Effector memory CD8-positive, alpha-beta T cell (primary cell): ENCODE data around the gene MUC5B.

Source experiments
- ATAC-seq: fragments of 150-1000 bp; cut with Tn5 transposase; replicated peaks from 2 replicates; pipeline ENCODE4 v1.10.0; 2021; ENCODE audit warnings: mild to moderate bottlenecking, moderate library complexity
- DNase-seq, 3 experiments: peaks; one replicate each; pipeline ENCODE4 v3.0.0; 2021
- H3K27ac Mint-ChIP-seq, 2 donors: one replicate each; pipeline ENCODE4 v1.8.0; 2022; ENCODE audit warnings: mild to moderate bottlenecking in 2 of 2, mixed read lengths in 2 of 2, moderate library complexity in 2 of 2
- H3K27me3 Mint-ChIP-seq, 2 donors: one replicate each; pipeline ENCODE4 v1.8.0; 2022; ENCODE audit warnings: mixed read lengths in 2 of 2
- H3K36me3 Mint-ChIP-seq: one replicate; pipeline ENCODE4 v1.8.0; 2022; ENCODE audit warnings: mild to moderate bottlenecking, moderate library complexity, mixed read lengths; ENCODE audit not compliant: insufficient read depth
- H3K4me1 Mint-ChIP-seq, 2 donors: one replicate each; pipeline ENCODE4 v1.8.0; 2022; ENCODE audit warnings: low read depth in 2 of 2, mixed read lengths in 2 of 2
- H3K4me3 Mint-ChIP-seq, 2 donors: one replicate each; pipeline ENCODE4 v1.8.0; 2022; ENCODE audit warnings: mild to moderate bottlenecking in 2 of 2, mixed read lengths in 2 of 2, moderate library complexity in 2 of 2
- H3K9me3 Mint-ChIP-seq, 2 donors: one replicate each; pipeline ENCODE4 v1.8.0; 2022; ENCODE audit warnings: mixed read lengths in 2 of 2

The MUC5B gene

GRCh38 chr11:1298695-1299492, 76.0 kb downstream of the MUC5B start:
- Mint-ChIP-seq H3K36me3 (peaks cover 12% of the 10 kb centered on the region), H3K27me3 (no peaks in the 10 kb centered on the region), H3K9me3 (no peaks in the 10 kb centered on the region), H3K4me3 (peak overlapping the region in 1 of 2 donors; percentile 12), H3K4me1 (peaks cover 14 to 35% of the 10 kb centered on the region in 2 donors), H3K27ac (no peak overlapping the region)
- no peak for DNase-seq
- no peak for ATAC-seq

GRCh38 chr11:1299621-1300020, 76.8 kb downstream of the MUC5B start:
- H3K9me3 Mint-ChIP-seq, result no peaks in the 10 kb centered on the region
- no peaks in the 10 kb centered on the region for H3K27me3 Mint-ChIP-seq
- ATAC-seq, result no peak
- peaks cover 14 to 36% of the 10 kb centered on the region in 2 donors for H3K4me1 Mint-ChIP-seq
- H3K4me3 Mint-ChIP-seq, result no peak overlapping the region
- no peak overlapping the region for H3K27ac Mint-ChIP-seq
- peaks cover 12% of the 10 kb centered on the region for H3K36me3 Mint-ChIP-seq
- DNase-seq, result no peak

- ATAC-seq (no peak), DNase-seq (no peak)
- Mint-ChIP-seq H3K27ac (no peak overlapping the region), H3K4me3 (no peak overlapping the region), H3K27me3 (no peaks in the 10 kb centered on the region), H3K4me1 (peaks cover 18 to 40% of the 10 kb centered on the region in 2 donors), H3K36me3 (peaks cover 8% of the 10 kb centered on the region), H3K9me3 (no peaks in the 10 kb centered on the region)
Measured at GRCh38 chr11:1300121-1300520, 77.3 kb downstream of the MUC5B start.

- H3K27me3 Mint-ChIP-seq, result no peaks in the 10 kb centered on the region
- ATAC-seq (no peak), DNase-seq (no peak)
- no peak overlapping the region for H3K27ac Mint-ChIP-seq
- no peaks in the 10 kb centered on the region for H3K9me3 Mint-ChIP-seq
- H3K4me1 Mint-ChIP-seq, result peaks cover 20 to 40% of the 10 kb centered on the region in 2 donors
- no peak overlapping the region for H3K4me3 Mint-ChIP-seq
- H3K36me3 Mint-ChIP-seq, result peaks cover 8% of the 10 kb centered on the region
Measured at GRCh38 chr11:1300569-1301187, 77.8 kb downstream of the MUC5B start.

GRCh38 chr11:1301220-1302000, 78.5 kb downstream of the MUC5B start:
- ATAC-seq (no peak), DNase-seq (no peak)
- Mint-ChIP-seq H3K4me1 (peaks cover 20 to 45% of the 10 kb centered on the region in 2 donors), H3K27ac (peak overlapping the region in 1 of 2 donors; percentile 32), H3K27me3 (no peaks in the 10 kb centered on the region), H3K9me3 (no peaks in the 10 kb centered on the region), H3K4me3 (no peak overlapping the region), H3K36me3 (peaks cover 4% of the 10 kb centered on the region)

- peaks cover 23 to 51% of the 10 kb centered on the region in 2 donors for H3K4me1 Mint-ChIP-seq
- no peak for ATAC-seq
Measured at GRCh38 chr11:1302041-1302460, 79.2 kb downstream of the MUC5B start.

GRCh38 chr11:1302461-1303125, 79.7 kb downstream of the MUC5B start:
- peaks cover 29 to 56% of the 10 kb centered on the region in 2 donors for H3K4me1 Mint-ChIP-seq
- H3K27me3 Mint-ChIP-seq, result no peaks in the 10 kb centered on the region

More at GRCh38 chr11:1302041-1302460, 79.2 kb downstream of the MUC5B start:
- DNase-seq, result no peak
- H3K9me3 Mint-ChIP-seq, result no peaks in the 10 kb centered on the region
- H3K27ac Mint-ChIP-seq, result peak overlapping the region in 1 of 2 donors; percentile 61
- peaks cover 8% of the 10 kb centered on the region for H3K36me3 Mint-ChIP-seq
- no peak overlapping the region for H3K4me3 Mint-ChIP-seq
- no peaks in the 10 kb centered on the region for H3K27me3 Mint-ChIP-seq

GRCh38 chr11:1303126-1303821, 80.4 kb downstream of the MUC5B start:
- ATAC-seq, result no peak
- peaks cover 11% of the 10 kb centered on the region for H3K36me3 Mint-ChIP-seq
- DNase-seq, result no peak
- H3K9me3 Mint-ChIP-seq, result no peaks in the 10 kb centered on the region
- peaks cover 35 to 59% of the 10 kb centered on the region in 2 donors for H3K4me1 Mint-ChIP-seq
- H3K4me3 Mint-ChIP-seq, result no peak overlapping the region
- H3K27ac Mint-ChIP-seq, result peak overlapping the region in 1 of 2 donors; percentile 61
- H3K27me3 Mint-ChIP-seq, result no peaks in the 10 kb centered on the region

More at GRCh38 chr11:1302461-1303125, 79.7 kb downstream of the MUC5B start:
- no peak overlapping the region for H3K4me3 Mint-ChIP-seq
- H3K27ac Mint-ChIP-seq, result peak overlapping the region in 1 of 2 donors; percentile 61
- DNase-seq, result no peak
- H3K9me3 Mint-ChIP-seq, result no peaks in the 10 kb centered on the region
- no peak for ATAC-seq
- H3K36me3 Mint-ChIP-seq, result peaks cover 10% of the 10 kb centered on the region

- ATAC-seq (no peak), DNase-seq (no peak)
- Mint-ChIP-seq H3K36me3 (peaks cover 14% of the 10 kb centered on the region), H3K9me3 (no peaks in the 10 kb centered on the region), H3K27ac (peak overlapping the region in 1 of 2 donors; percentile 27), H3K4me3 (no peak overlapping the region), H3K27me3 (no peaks in the 10 kb centered on the region), H3K4me1 (peaks cover 35 to 56% of the 10 kb centered on the region in 2 donors)
Measured at GRCh38 chr11:1303973-1304372, 81.1 kb downstream of the MUC5B start.

- H3K36me3 Mint-ChIP-seq, result peaks cover 14% of the 10 kb centered on the region
- ATAC-seq (no peak), DNase-seq (no peak)
- no peak overlapping the region for H3K4me3 Mint-ChIP-seq
- no peaks in the 10 kb centered on the region for H3K9me3 Mint-ChIP-seq
- H3K27me3 Mint-ChIP-seq, result no peaks in the 10 kb centered on the region
- H3K27ac Mint-ChIP-seq, result peak overlapping the region in 1 of 2 donors; percentile 27
- H3K4me1 Mint-ChIP-seq, result peaks cover 35 to 52% of the 10 kb centered on the region in 2 donors
Measured at GRCh38 chr11:1304380-1304779, 81.5 kb downstream of the MUC5B start.

GRCh38 chr11:1305063-1305495, 82.2 kb downstream of the MUC5B start:
- Mint-ChIP-seq H3K4me1 (peaks cover 35 to 49% of the 10 kb centered on the region in 2 donors), H3K27ac (peak overlapping the region; percentile 59 to 65), H3K36me3 (peaks cover 17% of the 10 kb centered on the region), H3K9me3 (no peaks in the 10 kb centered on the region), H3K4me3 (no peak overlapping the region), H3K27me3 (no peaks in the 10 kb centered on the region)
- DNase-seq, result no peak
- ATAC-seq, result no peak

- Mint-ChIP-seq H3K36me3 (peaks cover 19% of the 10 kb centered on the region), H3K9me3 (peaks cover 0 to 2% of the 10 kb centered on the region in 2 donors), H3K27ac (peak overlapping the region; percentile 59 to 65), H3K4me3 (no peak overlapping the region), H3K27me3 (no peaks in the 10 kb centered on the region), H3K4me1 (peaks cover 37 to 47% of the 10 kb centered on the region in 2 donors)
- ATAC-seq, result no peak
- DNase-seq, result no peak
Measured at GRCh38 chr11:1305501-1306056, 82.7 kb downstream of the MUC5B start.
